Measurements from ENCODE around the gene UCMA. TPM values are rescaled to one million over a fixed set of nuclear protein-coding genes. Genes with fewer than 3 reads are reported as not detected.

UCMA gene
- total RNA-seq, 4 donors from 2014 or later: not detected

DNA sequence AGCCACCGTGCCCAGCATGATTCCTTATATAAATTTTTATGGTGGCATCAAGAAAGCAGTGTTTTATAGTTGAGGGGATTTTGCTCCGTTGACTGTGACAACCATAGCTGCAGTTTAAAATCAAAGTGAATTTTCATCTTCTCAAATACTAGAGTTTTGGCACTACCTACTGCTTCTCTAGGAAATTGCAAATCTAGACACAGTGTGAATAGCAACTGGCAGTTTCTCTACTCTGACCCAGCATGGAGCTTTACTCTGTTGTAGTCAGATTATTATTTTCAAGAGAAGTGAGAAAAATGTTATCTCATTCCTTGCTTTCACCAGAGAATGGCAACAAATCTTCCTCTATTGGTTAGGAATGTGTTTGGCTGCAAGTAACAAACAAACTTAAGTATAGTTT, 49.9 kb downstream of the UCMA start:
- H3K4me3 ChIP-seq (ENCODE audit: low read depth, poor library complexity, severe bottlenecking): no peak overlapping the region
- intact Hi-C loops (cut with DNase I; ENCODE audit: low total_unique reads): no loop called here
- 65 to 89% methylated on average over 2 of the region's 2 CpGs for WGBS, 2 donors
- DNase-seq (ENCODE audit: low spot score in 2 of 2): no peak
- TF ChIP-seq CTCF (IDR thresholded peaks at IDR 0.05) (no peak), POLR2A (IDR thresholded peaks at IDR 0.05) (no peak)

DNA sequence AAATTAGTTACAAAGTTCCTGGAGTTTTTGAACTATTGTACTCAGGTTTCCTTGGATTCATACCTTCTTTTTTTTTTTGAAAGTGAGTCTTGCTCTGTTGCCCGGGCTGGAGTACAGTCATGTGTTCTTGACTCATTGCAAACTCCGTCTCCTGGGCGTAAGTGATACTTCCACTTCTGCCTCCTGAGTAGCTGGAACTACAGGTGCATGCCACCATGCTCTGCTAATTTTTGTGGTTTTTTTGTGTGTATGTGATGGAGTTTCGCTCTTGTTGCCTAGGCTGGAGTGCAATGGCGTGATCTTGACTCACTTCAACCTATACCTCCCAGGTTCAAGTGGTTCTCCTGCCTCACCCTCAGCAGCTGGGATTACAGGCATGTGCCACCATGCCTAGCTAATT, 50.5 kb downstream of the UCMA start:
- intact Hi-C loops (cut with DNase I; ENCODE audit: low total_unique reads): no loop called here
- TF ChIP-seq POLR2A (IDR thresholded peaks at IDR 0.05): no peak
- TF ChIP-seq CTCF (IDR thresholded peaks at IDR 0.05): no peak
- no peak overlapping the region for H3K4me3 ChIP-seq (ENCODE audit: low read depth, poor library complexity, severe bottlenecking)
- no peak for DNase-seq (ENCODE audit: low spot score in 2 of 2)
- 86 to 94% methylated on average over 5 of the region's 5 CpGs for WGBS, 2 donors

GRCh38 chr10:13182424-13182823, 51.8 kb downstream of the UCMA start:
- no peak for DNase-seq (ENCODE audit: low spot score in 2 of 2)
- no peak overlapping the region for H3K4me3 ChIP-seq (ENCODE audit: low read depth, poor library complexity, severe bottlenecking)
- intact Hi-C loops (cut with DNase I; ENCODE audit: low total_unique reads): no loop called here
- 88 to 91% methylated on average over 1 of the region's 1 CpG for WGBS, 2 donors
- TF ChIP-seq POLR2A (IDR thresholded peaks at IDR 0.05) (no peak), CTCF (IDR thresholded peaks at IDR 0.05) (no peak)

DNA sequence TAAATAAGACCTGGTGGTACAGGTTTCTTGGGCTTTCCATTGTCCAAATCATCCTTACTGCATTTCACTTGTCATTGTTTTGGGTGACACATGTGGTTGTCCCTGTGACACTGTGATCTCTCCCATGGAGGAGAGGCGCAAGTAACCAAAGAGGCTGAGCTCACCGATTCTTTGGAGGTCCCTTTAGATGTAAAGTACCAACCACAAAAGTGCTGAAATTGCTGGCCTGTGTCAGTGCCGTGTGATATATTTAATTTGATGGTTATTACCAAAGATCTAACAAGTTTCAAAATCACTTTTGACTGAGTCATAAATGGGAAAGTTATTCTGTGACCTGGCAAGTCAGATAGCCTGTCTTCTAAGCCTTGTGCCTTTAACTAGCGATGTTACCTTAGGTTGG, 53.4 kb downstream of the UCMA start:
- intact Hi-C loops (cut with DNase I; ENCODE audit: low total_unique reads): no loop called here
- H3K4me3 ChIP-seq (ENCODE audit: low read depth, poor library complexity, severe bottlenecking): no peak overlapping the region
- TF ChIP-seq POLR2A (IDR thresholded peaks at IDR 0.05): no peak
- TF ChIP-seq CTCF (IDR thresholded peaks at IDR 0.05): no peak
- WGBS, 2 donors: 89 to 95% methylated on average over 4 of the region's 4 CpGs
- no peak for DNase-seq (ENCODE audit: low spot score in 2 of 2)

GRCh38 chr10:13173616-13174015, 60.6 kb downstream of the UCMA start:
- 97% methylated on average over 2 of the region's 2 CpGs for WGBS, 2 donors

More at GRCh38 chr10:13173616-13174015, 60.6 kb downstream of the UCMA start:
- no peak for DNase-seq (ENCODE audit: low spot score in 2 of 2)
- H3K4me3 ChIP-seq (ENCODE audit: low read depth, poor library complexity, severe bottlenecking): no peak overlapping the region
- intact Hi-C loops (cut with DNase I; ENCODE audit: low total_unique reads): no loop called here
- TF ChIP-seq CTCF (IDR thresholded peaks at IDR 0.05): no peak
- no peak for TF ChIP-seq POLR2A (IDR thresholded peaks at IDR 0.05)

Other genes starting within 250 kb of the UCMA start
- 100 to 1,000 TPM in 1 of 4 donors, 10 to 100 TPM in 3; 27.8 to 108 (median 74.6) TPM for gene CCDC3, start 232.7 kb downstream of the UCMA start, total RNA-seq
- gene OPTN, start 134.2 kb downstream of the UCMA start, total RNA-seq: 10 to 100 TPM; 55.4 to 68.5 (median 62.0) TPM
- 1 to 10 TPM in 1 of 4 donors, under 1 TPM in 3; 0.08 to 1.5 (median 0.38) TPM for gene MCM10, start 72.8 kb downstream of the UCMA start, total RNA-seq
- 10 to 100 TPM; 10.9 to 26.6 (median 17.3) TPM for gene PHYH, start 65.7 kb upstream of the UCMA start, total RNA-seq
- gene SEPHS1, start 113.9 kb upstream of the UCMA start, total RNA-seq: 10 to 100 TPM; 14.4 to 35.0 (median 17.4) TPM